ENCODE measurements around the gene WHRN.
A peak's percentile ranks its signal among the peaks of the same experiment; 100 is the strongest.

Gene WHRN

GRCh38 chr9:114371973-114372917 lies 133.0 kb downstream of the WHRN start:
- TF ChIP-seq CTCF (IDR thresholded peaks at IDR 0.05; ENCODE audit: insufficient read depth, low read depth, low read length, missing control alignments) = no peak
- peak overlapping the region; percentile 31 for H3K4me3 ChIP-seq (ENCODE audit: low read depth, low read length)
- DNase-seq (ENCODE audit: low read depth) = peak; percentile 60

- DNase-seq (ENCODE audit: low read depth) = no peak
- no peak for TF ChIP-seq CTCF (IDR thresholded peaks at IDR 0.05; ENCODE audit: insufficient read depth, low read depth, low read length, missing control alignments)
- H3K4me3 ChIP-seq (ENCODE audit: low read depth, low read length) = no peak overlapping the region
Measured at GRCh38 chr9:114371343-114371944, 133.8 kb downstream of the WHRN start.

- DNase-seq (ENCODE audit: low read depth) = no peak
- no peak overlapping the region for H3K4me3 ChIP-seq (ENCODE audit: low read depth, low read length)
- no peak for TF ChIP-seq CTCF (IDR thresholded peaks at IDR 0.05; ENCODE audit: insufficient read depth, low read depth, low read length, missing control alignments)
Measured at GRCh38 chr9:114370968-114371320, 134.3 kb downstream of the WHRN start.

- H3K4me3 ChIP-seq (ENCODE audit: low read depth, low read length) = no peak overlapping the region
- DNase-seq (ENCODE audit: low read depth) = no peak
- no peak for TF ChIP-seq CTCF (IDR thresholded peaks at IDR 0.05; ENCODE audit: insufficient read depth, low read depth, low read length, missing control alignments)
Measured at GRCh38 chr9:114370251-114370967, 134.9 kb downstream of the WHRN start.

GRCh38 chr9:114369216-114370130 lies 135.8 kb downstream of the WHRN start:
- H3K4me3 ChIP-seq (ENCODE audit: low read depth, low read length) = no peak overlapping the region
- no peak for TF ChIP-seq CTCF (IDR thresholded peaks at IDR 0.05; ENCODE audit: insufficient read depth, low read depth, low read length, missing control alignments)
- DNase-seq (ENCODE audit: low read depth) = no peak

All from GM12865 (cell line).